ENCODE data around the gene CACNA2D1. TPM values are rescaled to one million over a fixed set of nuclear protein-coding genes. Genes with fewer than 3 reads are reported as not detected.

The CACNA2D1 gene
- total RNA-seq (not detected), total RNA-seq (0.08 to 0.12 reads per million in 2 donors)

DNA sequence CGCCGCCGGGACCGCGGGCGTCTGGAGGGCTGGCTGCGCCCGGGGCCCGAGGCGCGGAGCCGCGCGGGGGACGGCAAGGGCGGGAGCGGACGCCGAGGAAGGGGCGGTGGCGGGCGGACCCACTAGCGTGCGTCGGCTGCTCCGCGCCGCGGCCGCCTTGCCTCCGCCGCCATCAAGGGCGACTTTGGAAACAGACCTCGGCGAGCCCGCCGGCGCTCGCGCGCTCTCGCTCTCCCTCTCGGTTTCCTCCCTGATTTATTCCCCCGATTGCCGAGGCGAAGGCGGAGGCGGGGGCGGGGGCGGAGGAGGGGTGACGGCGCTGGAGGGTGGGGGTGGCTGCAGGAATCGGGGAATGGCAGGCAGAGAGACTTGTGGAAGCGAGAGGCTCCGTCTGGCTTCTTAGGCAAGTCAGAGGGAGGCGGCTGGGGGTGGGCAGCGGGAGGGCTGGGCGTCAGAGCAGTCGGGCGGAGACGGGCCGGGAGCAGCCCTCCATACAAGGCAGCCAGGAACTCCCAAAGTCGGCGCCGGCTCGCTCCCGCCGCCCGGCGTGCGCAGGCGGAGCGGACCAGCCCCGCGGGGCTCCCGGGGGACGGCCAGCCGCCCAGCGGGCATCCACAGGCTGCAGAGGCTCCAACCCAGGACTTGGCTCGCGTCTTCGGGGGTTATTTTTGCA lies at the start of gene CACNA2D1:
Gene CACNA2D1 (minus strand): TSS at position 231 of the 673 bp plus-strand sequence.
- no peak for ATAC-seq
- H3K36me3 Mint-ChIP-seq (ENCODE audit: low read depth) = no peaks in the 10 kb centered on the region
- H3K27me3 Mint-ChIP-seq = peaks cover 28% of the 10 kb centered on the region
- no peak for DNase-seq
- peak within 1 kb of the TSS; percentile 72 for H3K4me3 Mint-ChIP-seq
- H3K9me3 ChIP-seq (ENCODE audit: control insufficient read depth, low read length, poor library complexity, severe bottlenecking) = no peaks in the 10 kb centered on the region
- H3K27ac Mint-ChIP-seq = no peak within 1 kb of the TSS
- H3K4me1 Mint-ChIP-seq = no peaks in the 10 kb centered on the region

- DNase-seq (no peak), ATAC-seq (no peak)
- Mint-ChIP-seq H3K4me3 (no peak overlapping the region), H3K4me1 (no peaks in the 10 kb centered on the region), H3K27ac (no peak overlapping the region), H3K27me3 (no peaks in the 10 kb centered on the region), H3K36me3 (ENCODE audit: low read depth) (no peaks in the 10 kb centered on the region)
- no peaks in the 10 kb centered on the region for H3K9me3 ChIP-seq (ENCODE audit: control insufficient read depth, low read length, poor library complexity, severe bottlenecking)
Measured at GRCh38 chr7:82481499-82482097, 38.0 kb upstream of the CACNA2D1 start.

GRCh38 chr7:82477733-82478515 lies 34.3 kb upstream of the CACNA2D1 start:
- ATAC-seq (no peak), DNase-seq (no peak)
- no peaks in the 10 kb centered on the region for H3K36me3 Mint-ChIP-seq (ENCODE audit: low read depth)
- no peak overlapping the region for H3K4me3 Mint-ChIP-seq
- H3K9me3 ChIP-seq (ENCODE audit: control insufficient read depth, low read length, poor library complexity, severe bottlenecking) = no peaks in the 10 kb centered on the region
- H3K27ac Mint-ChIP-seq = no peak overlapping the region
- H3K27me3 Mint-ChIP-seq = no peaks in the 10 kb centered on the region
- H3K4me1 Mint-ChIP-seq = no peaks in the 10 kb centered on the region

- Mint-ChIP-seq H3K4me3 (no peak overlapping the region), H3K4me1 (no peaks in the 10 kb centered on the region), H3K27ac (no peak overlapping the region), H3K36me3 (ENCODE audit: low read depth) (no peaks in the 10 kb centered on the region), H3K27me3 (no peaks in the 10 kb centered on the region)
- ATAC-seq = no peak
- no peaks in the 10 kb centered on the region for H3K9me3 ChIP-seq (ENCODE audit: control insufficient read depth, low read length, poor library complexity, severe bottlenecking)
- no peak for DNase-seq
Measured at GRCh38 chr7:82472966-82473365, 29.4 kb upstream of the CACNA2D1 start.

- H3K36me3 Mint-ChIP-seq (ENCODE audit: low read depth) = no peaks in the 10 kb centered on the region
- DNase-seq (no peak), ATAC-seq (no peak)
- no peaks in the 10 kb centered on the region for H3K9me3 ChIP-seq (ENCODE audit: control insufficient read depth, low read length, poor library complexity, severe bottlenecking)
- no peak overlapping the region for H3K27ac Mint-ChIP-seq
- no peaks in the 10 kb centered on the region for H3K27me3 Mint-ChIP-seq
- no peaks in the 10 kb centered on the region for H3K4me1 Mint-ChIP-seq
- H3K4me3 Mint-ChIP-seq = no peak overlapping the region
Measured at GRCh38 chr7:82471351-82472020, 27.9 kb upstream of the CACNA2D1 start.

- H3K9me3 ChIP-seq (ENCODE audit: control insufficient read depth, low read length, poor library complexity, severe bottlenecking) = no peaks in the 10 kb centered on the region
- no peaks in the 10 kb centered on the region for H3K36me3 Mint-ChIP-seq (ENCODE audit: low read depth)
- no peaks in the 10 kb centered on the region for H3K27me3 Mint-ChIP-seq
- no peaks in the 10 kb centered on the region for H3K4me1 Mint-ChIP-seq
- ATAC-seq (no peak), DNase-seq (no peak)
- no peak overlapping the region for H3K4me3 Mint-ChIP-seq
- H3K27ac Mint-ChIP-seq = no peak overlapping the region
Measured at GRCh38 chr7:82469207-82469606, 25.6 kb upstream of the CACNA2D1 start.

DNA sequence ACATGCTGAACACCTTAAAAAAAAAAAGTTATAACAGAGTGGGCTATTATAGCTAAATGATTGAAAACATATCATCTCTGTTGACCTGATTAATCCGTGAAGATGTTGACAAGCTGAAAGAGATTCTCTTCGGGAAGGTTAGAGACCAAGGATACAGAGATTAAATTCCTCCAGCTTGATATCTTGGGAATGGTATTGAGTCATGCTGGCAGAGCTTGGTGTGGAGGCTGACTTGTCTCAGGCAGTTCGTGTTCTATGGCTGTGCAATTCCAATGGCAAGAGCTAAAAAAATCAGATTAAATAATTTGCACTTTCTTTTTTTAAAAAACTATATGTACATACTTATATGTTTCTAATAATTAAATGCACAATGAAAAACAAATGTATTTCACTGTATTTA lies 24.9 kb upstream of the CACNA2D1 start:
- H3K27ac Mint-ChIP-seq = no peak overlapping the region

DNA sequence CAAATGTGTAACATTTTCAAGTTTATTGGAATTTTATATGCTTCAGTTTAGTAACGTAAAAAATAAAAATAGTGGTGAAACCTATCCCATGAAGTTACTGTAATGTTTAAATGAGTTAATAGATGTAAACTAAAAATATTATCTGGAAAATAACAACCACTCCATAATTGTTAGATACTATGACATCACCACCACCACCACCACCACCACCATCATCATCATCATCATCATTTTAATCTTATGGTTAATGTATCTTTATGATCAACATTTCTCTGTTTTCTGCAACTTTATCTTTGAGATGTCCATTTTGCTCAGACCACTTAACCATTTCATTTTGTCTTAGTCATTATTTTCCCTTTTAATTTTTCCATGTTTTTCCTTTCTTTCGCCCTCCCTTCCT lies 23.4 kb upstream of the CACNA2D1 start:
- H3K27me3 Mint-ChIP-seq = no peaks in the 10 kb centered on the region
- H3K4me1 Mint-ChIP-seq = no peaks in the 10 kb centered on the region
- H3K4me3 Mint-ChIP-seq = no peak overlapping the region
- DNase-seq (no peak), ATAC-seq (no peak)
- H3K9me3 ChIP-seq (ENCODE audit: control insufficient read depth, low read length, poor library complexity, severe bottlenecking) = no peaks in the 10 kb centered on the region
- H3K36me3 Mint-ChIP-seq (ENCODE audit: low read depth) = no peaks in the 10 kb centered on the region
- no peak overlapping the region for H3K27ac Mint-ChIP-seq

More for the DNA sequence above, 24.9 kb upstream of the CACNA2D1 start:
- Mint-ChIP-seq H3K36me3 (ENCODE audit: low read depth) (no peaks in the 10 kb centered on the region), H3K4me3 (no peak overlapping the region), H3K4me1 (no peaks in the 10 kb centered on the region), H3K27me3 (no peaks in the 10 kb centered on the region)
- no peaks in the 10 kb centered on the region for H3K9me3 ChIP-seq (ENCODE audit: control insufficient read depth, low read length, poor library complexity, severe bottlenecking)
- ATAC-seq (no peak), DNase-seq (no peak)

- no peak for ATAC-seq
- Mint-ChIP-seq H3K27me3 (no peaks in the 10 kb centered on the region), H3K36me3 (ENCODE audit: low read depth) (no peaks in the 10 kb centered on the region)
Measured at GRCh38 chr7:82464372-82464771, 20.8 kb upstream of the CACNA2D1 start.

DNA sequence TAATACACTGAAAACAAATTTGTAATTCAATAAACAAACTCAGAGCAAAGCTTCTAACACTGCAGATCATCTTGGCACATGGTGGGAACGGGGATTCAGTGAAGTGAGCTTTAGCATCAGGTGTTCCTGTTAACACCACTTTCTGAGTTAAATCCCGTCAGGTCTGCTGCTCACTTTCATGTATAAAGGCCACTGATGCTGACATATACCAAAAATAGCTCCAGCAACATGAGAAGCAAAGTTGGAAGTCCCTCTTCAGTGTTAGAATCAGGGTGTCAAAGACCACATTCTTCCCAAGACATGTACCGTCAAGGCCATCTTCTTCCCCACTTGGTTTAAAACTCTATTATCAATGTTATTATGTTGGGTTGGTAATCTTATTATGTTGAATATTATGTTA lies 11.7 kb upstream of the CACNA2D1 start:
- H3K36me3 Mint-ChIP-seq (ENCODE audit: low read depth) = no peaks in the 10 kb centered on the region

More at GRCh38 chr7:82464372-82464771, 20.8 kb upstream of the CACNA2D1 start:
- DNase-seq = no peak
- Mint-ChIP-seq H3K27ac (no peak overlapping the region), H3K4me1 (no peaks in the 10 kb centered on the region), H3K4me3 (no peak overlapping the region)
- H3K9me3 ChIP-seq (ENCODE audit: control insufficient read depth, low read length, poor library complexity, severe bottlenecking) = no peaks in the 10 kb centered on the region

GRCh38 chr7:82450759-82451158 lies 7.2 kb upstream of the CACNA2D1 start:
- no peaks in the 10 kb centered on the region for H3K4me1 Mint-ChIP-seq
- DNase-seq (no peak), ATAC-seq (no peak)
- H3K36me3 Mint-ChIP-seq (ENCODE audit: low read depth) = no peaks in the 10 kb centered on the region
- no peak overlapping the region for H3K4me3 Mint-ChIP-seq
- H3K9me3 ChIP-seq (ENCODE audit: control insufficient read depth, low read length, poor library complexity, severe bottlenecking) = no peaks in the 10 kb centered on the region
- H3K27me3 Mint-ChIP-seq = peaks cover under 1% of the 10 kb centered on the region
- no peak overlapping the region for H3K27ac Mint-ChIP-seq

More for the DNA sequence above, 11.7 kb upstream of the CACNA2D1 start:
- Mint-ChIP-seq H3K27me3 (no peaks in the 10 kb centered on the region), H3K4me3 (no peak overlapping the region), H3K4me1 (no peaks in the 10 kb centered on the region), H3K27ac (no peak overlapping the region)
- no peak for ATAC-seq
- no peak for DNase-seq
- no peaks in the 10 kb centered on the region for H3K9me3 ChIP-seq (ENCODE audit: control insufficient read depth, low read length, poor library complexity, severe bottlenecking)

DNA sequence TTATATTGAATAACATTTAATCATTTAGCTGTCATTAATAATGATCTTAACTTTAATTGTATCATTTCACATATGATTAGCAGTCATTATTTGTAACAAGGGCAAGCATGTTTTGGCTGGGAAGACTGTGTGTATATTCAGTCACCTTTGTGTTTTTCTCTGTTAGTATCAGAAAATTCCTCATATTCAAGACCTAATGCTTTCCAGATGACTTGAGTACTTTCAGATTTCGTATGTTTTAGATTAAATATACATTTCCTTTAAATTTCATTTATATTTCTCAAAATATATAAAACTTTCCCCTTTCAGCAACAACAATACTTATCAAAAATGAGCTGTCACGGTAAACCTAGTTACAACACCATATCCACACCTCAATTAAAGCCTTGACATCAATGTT lies 6.3 kb upstream of the CACNA2D1 start:
- no peaks in the 10 kb centered on the region for H3K9me3 ChIP-seq (ENCODE audit: control insufficient read depth, low read length, poor library complexity, severe bottlenecking)
- Mint-ChIP-seq H3K27ac (no peak overlapping the region), H3K4me1 (no peaks in the 10 kb centered on the region), H3K27me3 (peaks cover 9% of the 10 kb centered on the region), H3K4me3 (no peak overlapping the region), H3K36me3 (ENCODE audit: low read depth) (no peaks in the 10 kb centered on the region)
- no peak for DNase-seq
- no peak for ATAC-seq

GRCh38 chr7:82446897-82447296 lies 3.3 kb upstream of the CACNA2D1 start:
- Mint-ChIP-seq H3K4me3 (no peak overlapping the region), H3K36me3 (ENCODE audit: low read depth) (no peaks in the 10 kb centered on the region), H3K27me3 (peaks cover 22% of the 10 kb centered on the region), H3K27ac (no peak overlapping the region), H3K4me1 (no peaks in the 10 kb centered on the region)
- no peaks in the 10 kb centered on the region for H3K9me3 ChIP-seq (ENCODE audit: control insufficient read depth, low read length, poor library complexity, severe bottlenecking)
- ATAC-seq (no peak), DNase-seq (no peak)
